ENCODE results near the gene CNNM2.

Gene CNNM2

DNA sequence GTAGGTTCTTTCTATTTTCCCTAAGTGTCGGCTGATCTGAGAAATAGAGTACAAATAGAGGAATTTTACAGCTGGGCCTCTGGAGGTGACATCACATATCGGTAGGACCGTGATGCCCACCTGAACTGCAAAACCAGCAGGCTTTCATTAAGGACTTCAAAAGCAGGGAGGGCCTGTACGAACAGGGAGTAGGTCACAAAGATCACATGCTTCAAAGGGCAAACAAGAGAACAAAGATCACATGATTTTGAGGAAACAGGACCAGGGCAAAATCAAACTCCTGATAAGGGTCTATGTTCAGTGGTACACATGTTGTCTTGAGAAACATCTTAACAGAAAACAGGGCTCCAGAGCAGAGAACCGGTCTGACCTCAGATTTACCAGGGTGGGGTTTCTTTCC is 88.9 kb downstream of the CNNM2 start:
- ChIA-PET POLR2A (ENCODE audit: low non-redundant PET) (no interaction called here), CTCF (no interaction called here)
- TF ChIP-seq, protein P1, sequence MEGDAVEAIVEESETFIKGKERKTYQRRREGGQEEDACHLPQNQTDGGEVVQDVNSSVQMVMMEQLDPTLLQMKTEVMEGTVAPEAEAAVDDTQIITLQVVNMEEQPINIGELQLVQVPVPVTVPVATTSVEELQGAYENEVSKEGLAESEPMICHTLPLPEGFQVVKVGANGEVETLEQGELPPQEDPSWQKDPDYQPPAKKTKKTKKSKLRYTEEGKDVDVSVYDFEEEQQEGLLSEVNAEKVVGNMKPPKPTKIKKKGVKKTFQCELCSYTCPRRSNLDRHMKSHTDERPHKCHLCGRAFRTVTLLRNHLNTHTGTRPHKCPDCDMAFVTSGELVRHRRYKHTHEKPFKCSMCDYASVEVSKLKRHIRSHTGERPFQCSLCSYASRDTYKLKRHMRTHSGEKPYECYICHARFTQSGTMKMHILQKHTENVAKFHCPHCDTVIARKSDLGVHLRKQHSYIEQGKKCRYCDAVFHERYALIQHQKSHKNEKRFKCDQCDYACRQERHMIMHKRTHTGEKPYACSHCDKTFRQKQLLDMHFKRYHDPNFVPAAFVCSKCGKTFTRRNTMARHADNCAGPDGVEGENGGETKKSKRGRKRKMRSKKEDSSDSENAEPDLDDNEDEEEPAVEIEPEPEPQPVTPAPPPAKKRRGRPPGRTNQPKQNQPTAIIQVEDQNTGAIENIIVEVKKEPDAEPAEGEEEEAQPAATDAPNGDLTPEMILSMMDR (conservative IDR thresholded peaks at IDR 0.05; ENCODE audit: low read depth) = no peak
- no peak for DNase-seq (ENCODE audit: low spot score)
- no peak overlapping the region for H3K27ac ChIP-seq

DNA sequence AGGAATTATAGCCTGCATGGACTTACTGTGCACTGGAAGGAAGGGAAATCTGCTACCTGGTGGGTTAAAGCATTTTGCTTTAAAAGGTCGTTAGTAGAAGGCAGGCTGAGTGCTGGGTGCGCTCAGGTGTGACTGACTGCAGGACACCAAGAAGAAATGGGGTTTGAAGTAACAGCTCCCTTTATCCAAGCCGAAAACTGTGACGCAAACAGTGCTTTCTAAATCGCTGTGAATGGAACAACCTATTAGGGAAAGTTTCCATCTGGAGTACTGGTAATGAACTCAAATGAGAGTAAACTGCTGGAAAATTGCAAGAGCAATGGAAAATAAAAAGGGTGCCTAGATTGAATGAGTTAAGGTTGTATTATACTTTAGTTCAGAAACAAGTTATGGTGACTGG is 95.3 kb downstream of the CNNM2 start:
- POLR2A ChIA-PET (ENCODE audit: low non-redundant PET) = no interaction called here
- H3K27ac ChIP-seq = no peak overlapping the region
- DNase-seq (ENCODE audit: low spot score) = no peak
- CTCF ChIA-PET = no interaction called here
- TF ChIP-seq, protein P1 (conservative IDR thresholded peaks at IDR 0.05; ENCODE audit: low read depth) = no peak

DNA sequence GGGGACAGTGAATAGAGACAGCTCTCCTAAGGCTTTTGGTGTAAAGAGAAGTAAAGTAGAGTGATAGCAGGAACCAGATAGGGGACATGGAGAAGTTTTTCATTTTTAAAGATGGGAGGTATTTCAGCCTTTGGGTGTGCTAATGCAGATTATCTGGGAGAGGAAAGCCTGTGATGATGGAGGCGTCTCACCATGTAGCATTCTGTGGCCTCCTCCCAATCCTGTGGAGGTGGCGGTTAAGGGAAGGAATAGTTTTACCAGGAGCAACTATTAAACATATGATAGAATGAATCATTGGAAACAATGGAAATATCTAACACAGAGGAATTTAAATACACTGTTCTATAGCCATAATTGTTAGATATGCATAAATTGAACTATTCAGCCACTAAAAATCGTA is 101.3 kb downstream of the CNNM2 start:
- no peak overlapping the region for H3K27ac ChIP-seq
- TF ChIP-seq, protein P1 (conservative IDR thresholded peaks at IDR 0.05; ENCODE audit: low read depth) = no peak
- POLR2A ChIA-PET (ENCODE audit: low non-redundant PET) = no interaction called here
- DNase-seq (ENCODE audit: low spot score) = no peak
- CTCF ChIA-PET = no interaction called here

DNA sequence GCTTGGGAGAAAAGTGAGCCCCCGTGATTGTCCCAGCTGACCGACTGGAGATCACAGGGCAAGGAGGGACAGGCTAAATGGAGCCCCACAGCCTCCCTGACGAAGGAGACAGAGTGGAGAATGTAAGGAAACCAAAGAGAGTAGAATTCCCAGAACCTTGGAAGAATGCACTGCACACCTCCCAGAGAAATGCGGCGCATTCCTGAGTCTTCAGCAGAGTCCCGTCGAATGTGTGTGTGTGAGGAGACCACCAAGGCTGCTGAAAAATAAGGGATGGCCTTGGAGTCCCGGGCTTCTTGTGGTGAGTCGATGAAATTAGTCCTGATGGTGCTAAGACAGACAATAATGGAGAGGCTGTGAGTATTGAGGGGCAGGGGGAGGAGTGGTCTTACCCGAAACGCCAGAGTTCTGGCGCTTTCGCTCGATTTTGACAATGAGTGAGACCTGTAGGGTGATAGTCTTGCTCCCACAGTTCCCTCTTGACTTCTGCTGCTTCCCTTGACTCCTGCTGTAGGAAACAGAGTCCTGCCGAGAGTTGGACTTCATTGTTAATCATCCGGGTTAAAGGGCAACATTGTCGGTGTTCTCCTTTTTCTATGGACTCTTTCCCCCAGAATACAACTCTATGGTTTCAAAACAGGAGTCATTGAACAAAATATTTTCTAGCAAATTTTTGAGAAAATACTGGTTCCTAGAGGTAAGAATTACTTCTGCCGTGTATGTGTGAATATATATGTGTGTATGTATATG is 103.2 kb downstream of the CNNM2 start:
- DNase-seq (ENCODE audit: low spot score) = no peak
- no peak overlapping the region for H3K27ac ChIP-seq
- TF ChIP-seq, protein P1 (conservative IDR thresholded peaks at IDR 0.05; ENCODE audit: low read depth) = no peak
- CTCF ChIA-PET = no interaction called here
- POLR2A ChIA-PET (ENCODE audit: low non-redundant PET) = no interaction called here

GRCh38 chr10:103021900-103022293 is 103.8 kb downstream of the CNNM2 start:
- H3K27ac ChIP-seq = no peak overlapping the region
- DNase-seq (ENCODE audit: low spot score) = no peak
- TF ChIP-seq, protein P1 (conservative IDR thresholded peaks at IDR 0.05; ENCODE audit: low read depth) = no peak
- CTCF ChIA-PET = no interaction called here
- POLR2A ChIA-PET (ENCODE audit: low non-redundant PET) = no interaction called here

DNA sequence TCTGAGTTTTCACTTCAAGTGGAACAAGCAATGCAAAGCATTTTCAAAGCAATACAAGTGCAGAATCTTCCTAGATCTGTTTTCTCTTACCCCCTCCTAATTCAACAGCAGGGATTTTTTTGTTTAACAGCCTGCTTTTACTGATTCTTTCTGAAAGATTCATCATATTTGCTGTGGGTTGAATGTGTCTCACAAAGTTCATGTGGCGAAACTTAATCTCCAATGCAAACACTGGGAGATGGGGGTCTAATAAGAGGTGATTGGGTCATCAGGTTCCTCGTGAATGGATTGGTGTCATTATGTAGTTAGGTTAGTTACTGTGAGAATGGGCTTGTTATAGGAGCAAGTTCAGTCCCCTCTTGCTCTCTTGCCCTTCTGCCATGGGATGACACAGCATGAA is 107.6 kb downstream of the CNNM2 start:
- DNase-seq (ENCODE audit: low spot score) = no peak
- TF ChIP-seq, protein P1 (conservative IDR thresholded peaks at IDR 0.05; ENCODE audit: low read depth) = no peak
- CTCF ChIA-PET = no interaction called here
- H3K27ac ChIP-seq = no peak overlapping the region
- POLR2A ChIA-PET (ENCODE audit: low non-redundant PET) = no interaction called here
